OCI-LY1 (cell line): ENCODE data around the gene PAM.

Experiments used
- CTCF ChIP-seq: fragments of 200-600 bp; sonication (generic), shearing (Covaris generic); IDR thresholded peaks from 2 replicates; pipeline ENCODE4 v1.5.1; 2017; ENCODE audit warnings: mild to moderate bottlenecking, antibody characterized with exemption, low read length, moderate library complexity, mixed read lengths
- EZH2 ChIP-seq: fragments of 200-600 bp; sonication (generic), shearing (Covaris generic); IDR thresholded peaks from 2 replicates; pipeline ENCODE4 v1.8.0; 2017; ENCODE audit warnings: borderline replicate concordance, mixed run types, mild to moderate bottlenecking, antibody characterized with exemption, low read length, moderate library complexity, mixed read lengths

GRCh38 chr5:102819634-102820033 lies 64.5 kb downstream of the PAM start:
- TF ChIP-seq CTCF: no peak
- TF ChIP-seq EZH2: no peak
